ENCODE data around the gene PTPRM. TPM values are rescaled to one million over a fixed set of nuclear protein-coding genes. Genes with fewer than 3 reads are reported as not detected.

The PTPRM gene
- total and polyA plus RNA-seq, 2 of the 4 experiments (the other 2 are of a cell fraction): 28.3 to 51.2 TPM

- no peak for ATAC-seq (ENCODE audit: low read depth)
- Histone ChIP-seq H4K91ac (ENCODE audit: insufficient read depth, low read depth, low read length) (no peak overlapping the region), H3K27ac (ENCODE audit: insufficient read depth, low read length) (no peak overlapping the region), H3K23ac (ENCODE audit: low read depth, low read length) (no peak overlapping the region), H2AK5ac (ENCODE audit: low read depth, low read length) (no peak overlapping the region), H2BK15ac (ENCODE audit: low read depth, low read length) (no peak overlapping the region), H3K79me1 (ENCODE audit: low read depth in 1 of 2, low read length in 2 of 2) (no peaks in the 10 kb centered on the region; a peak in 1 of 4 replicates), H3K56ac (ENCODE audit: extremely low read depth, insufficient read depth, low read length) (no peak overlapping the region), H3K4ac (ENCODE audit: low read depth, low read length) (no peak overlapping the region), H2BK20ac (ENCODE audit: low read depth, low read length) (no peak overlapping the region), H4K5ac (ENCODE audit: low read depth, low read length) (no peak overlapping the region), H3K27me3 (ENCODE audit: control insufficient read depth, insufficient read depth, low read length) (no peaks in the 10 kb centered on the region), H2AK9ac (replicated peaks; ENCODE audit: low read depth, low read length, poor library complexity) (no peak overlapping the region), H3K18ac (ENCODE audit: low read depth, low read length) (no peak overlapping the region), H4K20me1 (ENCODE audit: insufficient read depth, low read length) (no peaks in the 10 kb centered on the region), H3K4me2 (ENCODE audit: low read depth, low read length) (no peak overlapping the region), H2AFZ (replicated peaks; ENCODE audit: low read length, poor library complexity) (no peak overlapping the region), H3K9me1 (ENCODE audit: insufficient read depth, low read length) (peaks cover 3% of the 10 kb centered on the region; the same call in 1 of the 2 replicates), H3K14ac (replicated peaks; ENCODE audit: low read depth, low read length) (no peak overlapping the region), H3K9me3 (ENCODE audit: control insufficient read depth, insufficient read depth, low read length) (no peaks in the 10 kb centered on the region), H2BK5ac (ENCODE audit: low read depth, low read length, poor library complexity, severe bottlenecking) (no peak overlapping the region), H3K9ac (ENCODE audit: low read depth, low read length) (no peak overlapping the region), H2BK120ac (ENCODE audit: low read depth, low read length) (no peak overlapping the region), H3K4me3 (ENCODE audit: insufficient read depth, low read depth, low read length) (no peak overlapping the region), H3K4me1 (ENCODE audit: control insufficient read depth, insufficient read depth, low read length) (peaks cover 8% of the 10 kb centered on the region), H4K8ac (ENCODE audit: low read depth in 2 of 2, low read length in 2 of 2) (no peak overlapping the region), H3K36me3 (ENCODE audit: control insufficient read depth, insufficient read depth, low read length) (no peaks in the 10 kb centered on the region)
- CTCF ChIA-PET: no interaction called here
- in situ Hi-C loops (cut with MboI; ENCODE audit: low sequenced_read_pairs) (no loop called here), intact Hi-C loops (cut with micrococcal nuclease) (no loop called here), dilution Hi-C loops (cut with HindIII; ENCODE audit: low sequenced_read_pairs, unreplicated experiment) (no loop called here)
- no TSS peak for BruUV-seq (replicated peaks)
- TF ChIP-seq MAZ (IDR thresholded peaks at IDR 0.05; ENCODE audit: borderline replicate concordance, low read depth, low read length): no peak
- no peak for TF ChIP-seq FOS (IDR thresholded peaks at IDR 0.05; ENCODE audit: low read depth, low read length)
- no peak for TF ChIP-seq NFE2L2 (IDR thresholded peaks at IDR 0.05; ENCODE audit: low read depth, low read length)
- TF ChIP-seq BHLHE40 (IDR thresholded peaks at IDR 0.05; ENCODE audit: low read depth, low read length): no peak
- no peak for TF ChIP-seq ELK1 (IDR thresholded peaks at IDR 0.05; ENCODE audit: borderline replicate concordance, low read depth, low read length)
- TF ChIP-seq CHD1 (IDR thresholded peaks at IDR 0.05; ENCODE audit: low read depth, low read length): no peak
- TF ChIP-seq MAFK (IDR thresholded peaks at IDR 0.05; ENCODE audit: low read depth, low read length): no peak
- no peak for TF ChIP-seq MXI1 (IDR thresholded peaks at IDR 0.05; ENCODE audit: borderline replicate concordance, low read depth, low read length)
- TF ChIP-seq CEBPB (IDR thresholded peaks at IDR 0.05; ENCODE audit: low read depth, low read length): no peak
- no peak for TF ChIP-seq SMC3 (IDR thresholded peaks at IDR 0.05; ENCODE audit: low read depth, low read length)
- TF ChIP-seq, protein P1, sequence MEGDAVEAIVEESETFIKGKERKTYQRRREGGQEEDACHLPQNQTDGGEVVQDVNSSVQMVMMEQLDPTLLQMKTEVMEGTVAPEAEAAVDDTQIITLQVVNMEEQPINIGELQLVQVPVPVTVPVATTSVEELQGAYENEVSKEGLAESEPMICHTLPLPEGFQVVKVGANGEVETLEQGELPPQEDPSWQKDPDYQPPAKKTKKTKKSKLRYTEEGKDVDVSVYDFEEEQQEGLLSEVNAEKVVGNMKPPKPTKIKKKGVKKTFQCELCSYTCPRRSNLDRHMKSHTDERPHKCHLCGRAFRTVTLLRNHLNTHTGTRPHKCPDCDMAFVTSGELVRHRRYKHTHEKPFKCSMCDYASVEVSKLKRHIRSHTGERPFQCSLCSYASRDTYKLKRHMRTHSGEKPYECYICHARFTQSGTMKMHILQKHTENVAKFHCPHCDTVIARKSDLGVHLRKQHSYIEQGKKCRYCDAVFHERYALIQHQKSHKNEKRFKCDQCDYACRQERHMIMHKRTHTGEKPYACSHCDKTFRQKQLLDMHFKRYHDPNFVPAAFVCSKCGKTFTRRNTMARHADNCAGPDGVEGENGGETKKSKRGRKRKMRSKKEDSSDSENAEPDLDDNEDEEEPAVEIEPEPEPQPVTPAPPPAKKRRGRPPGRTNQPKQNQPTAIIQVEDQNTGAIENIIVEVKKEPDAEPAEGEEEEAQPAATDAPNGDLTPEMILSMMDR (conservative IDR thresholded peaks at IDR 0.05; ENCODE audit: low read depth, low read length): no peak
- no peak for TF ChIP-seq RAD21 (IDR thresholded peaks at IDR 0.05; ENCODE audit: low read length)
- no peak for TF ChIP-seq RFX5 (IDR thresholded peaks at IDR 0.05; ENCODE audit: low read depth, low read length)
- no peak for TF ChIP-seq USF2 (IDR thresholded peaks at IDR 0.05; ENCODE audit: low read depth, low read length)
- DNase-seq: no peak
- WGBS, 2 experiments (ENCODE audit: extremely low coverage in 2 of 2, insufficient read length in 1 of 2): 100% methylated on average over 1 of the region's 3 CpGs; no CpG with 5 or more reads in 1 of the 2 experiments
- POLR2A ChIA-PET (ENCODE audit: unreplicated experiment): no interaction called here
These were observed 434.7 kb downstream of the PTPRM start for GRCh38 chr18:8001711-8002301.
